ENCODE data around the gene SH2B2.
"Not testable (repeated sequence)": the region's sequence is repeated elsewhere in the genome, so short reads cannot be mapped to it uniquely, and the experiment has no call there.

SH2B2 gene

GRCh38 chr7:102287111-102287980, 678 bp downstream of the SH2B2 start:
- DNase-seq (ENCODE audit: low spot score), result peak; percentile 29

GRCh38 chr7:102287981-102288278, 1.3 kb downstream of the SH2B2 start:
- DNase-seq (ENCODE audit: low spot score), result no peak

- DNase-seq (ENCODE audit: low spot score), result no peak
These were observed 1.7 kb downstream of the SH2B2 start for GRCh38 chr7:102288285-102288930.

GRCh38 chr7:102289057-102289456, 2.4 kb downstream of the SH2B2 start:
- no peak for DNase-seq (ENCODE audit: low spot score)

- DNase-seq (ENCODE audit: low spot score), result no peak
These were observed 4.6 kb downstream of the SH2B2 start for GRCh38 chr7:102291056-102291915.

- DNase-seq (ENCODE audit: low spot score), result no peak
These were observed 5.2 kb downstream of the SH2B2 start for GRCh38 chr7:102291916-102292267.

- no peak for DNase-seq (ENCODE audit: low spot score)
These were observed 6.4 kb downstream of the SH2B2 start for GRCh38 chr7:102292813-102293798.

- no peak for DNase-seq (ENCODE audit: low spot score)
These were observed 7.9 kb downstream of the SH2B2 start for GRCh38 chr7:102294589-102294988.

GRCh38 chr7:102295346-102296178, 8.9 kb downstream of the SH2B2 start:
- DNase-seq (ENCODE audit: low spot score), result no peak

GRCh38 chr7:102296179-102296438, 9.4 kb downstream of the SH2B2 start:
- no peak for DNase-seq (ENCODE audit: low spot score)

- no peak for DNase-seq (ENCODE audit: low spot score)
These were observed 9.8 kb downstream of the SH2B2 start for GRCh38 chr7:102296514-102296913.

- DNase-seq (ENCODE audit: low spot score), result no peak
These were observed 11.0 kb downstream of the SH2B2 start for GRCh38 chr7:102297487-102298218.

GRCh38 chr7:102300643-102301221, 14.1 kb downstream of the SH2B2 start:
- DNase-seq (ENCODE audit: low spot score), result no peak

GRCh38 chr7:102301367-102301766, 14.7 kb downstream of the SH2B2 start:
- not testable (repeated sequence) for DNase-seq (ENCODE audit: low spot score)

- no peak for DNase-seq (ENCODE audit: low spot score)
These were observed 15.4 kb downstream of the SH2B2 start for GRCh38 chr7:102302025-102302424.

- DNase-seq (ENCODE audit: low spot score), result no peak
These were observed 17.2 kb downstream of the SH2B2 start for GRCh38 chr7:102303669-102304422.

- DNase-seq (ENCODE audit: low spot score), result no peak
These were observed 18.0 kb downstream of the SH2B2 start for GRCh38 chr7:102304668-102305067.

- DNase-seq (ENCODE audit: low spot score), result no peak
These were observed 19.0 kb downstream of the SH2B2 start for GRCh38 chr7:102305414-102306268.
